HEK293 (cell line): ENCODE measurements around the gene PHKG1.

Experiments used
- CTCF ChIA-PET: fragments of 350-600 bp; formaldehyde crosslinking; extraction: SDS; loops from one replicate; lab custom pipeline; 2021; ENCODE audit warnings: antibody characterized with exemption; lab: Yijun Ruan, JAX
- POLR2A ChIA-PET: fragments of 300-600 bp; formaldehyde crosslinking; extraction: SDS; loops from one replicate; lab custom pipeline; 2020; ENCODE audit warnings: antibody characterized with exemption, inconsistent platforms; lab: Yijun Ruan, JAX
- H3K27ac ChIP-seq: fragments of 200-500 bp; sonication (Bioruptor generic); 2 replicates; pipeline ENCODE4 v1.5.1; 2014; ENCODE audit warnings: low read depth, low read length, control low read depth, inconsistent platforms; ENCODE audit errors: extremely low read depth
- H3K36me3 ChIP-seq, 2 experiments: fragments of 200-500 bp in 1 of 2; sonication (Bioruptor generic) in 1 of 2; 1 replicate in 1 of 2; 2 replicates in 1 of 2; pipeline ENCODE4 v1.5.1; 2014 to 2017; ENCODE audit warnings: inconsistent platforms in 2 of 2, low read length in 2 of 2; ENCODE audit not compliant: control insufficient read depth in 2 of 2, insufficient read depth in 1 of 2
- H3K4me1 ChIP-seq: fragments of 200-500 bp; sonication (Bioruptor generic); 2 replicates; pipeline ENCODE4 v1.5.1; 2014; ENCODE audit warnings: mild to moderate bottlenecking, low read length, inconsistent platforms; ENCODE audit not compliant: control insufficient read depth, insufficient read depth
- H3K4me3 ChIP-seq: 2 replicates; pipeline ENCODE4 v1.5.1; 2011; ENCODE audit warnings: low read depth, mild to moderate bottlenecking, control low read depth, low read length, moderate library complexity
- H3K9me3 ChIP-seq: fragments of 200-500 bp; sonication (Bioruptor generic); 2 replicates; pipeline ENCODE4 v1.5.1; 2014; ENCODE audit warnings: low read depth, low read length, inconsistent platforms; ENCODE audit not compliant: control insufficient read depth, insufficient read depth
- GLIS1 ChIP-seq: fragments of 450-650 bp; formaldehyde crosslinking; IDR thresholded peaks from 2 replicates; pipeline ENCODE4 v1.5.1; 2016; ENCODE audit warnings: missing biosample characterization, missing genetic modification characterization
- IKZF3 ChIP-seq: fragments of 450-650 bp; IDR thresholded peaks from 2 replicates; pipeline ENCODE4 v1.5.0; 2018; ENCODE audit warnings: missing biosample characterization, mild to moderate bottlenecking, missing genetic modification characterization, moderate library complexity
- KLF10 ChIP-seq: fragments of 450-650 bp; IDR thresholded peaks from 2 replicates; pipeline ENCODE4 v1.5.1; 2018; ENCODE audit warnings: missing biosample characterization, mild to moderate bottlenecking, missing genetic modification characterization
- KLF9 ChIP-seq: fragments of 450-650 bp; formaldehyde crosslinking; IDR thresholded peaks from 2 replicates; pipeline ENCODE4 v1.5.1; 2016; ENCODE audit warnings: missing biosample characterization, missing genetic modification characterization, low read depth
- PBX3 ChIP-seq: sonication (generic); formaldehyde crosslinking; IDR thresholded peaks from 2 replicates; pipeline ENCODE4 v1.8.1; 2022; ENCODE audit warnings: mild to moderate bottlenecking, moderate library complexity, missing genetic modification reagents
- RBAK ChIP-seq: fragments of 450-650 bp; formaldehyde crosslinking; IDR thresholded peaks from 2 replicates; pipeline ENCODE4 v1.5.1; 2016; ENCODE audit warnings: missing biosample characterization, missing genetic modification characterization
- SP2 ChIP-seq: fragments of 450-650 bp; formaldehyde crosslinking; IDR thresholded peaks from 2 replicates; pipeline ENCODE4 v1.5.1; 2016; ENCODE audit warnings: missing biosample characterization, missing genetic modification characterization
- SP3 ChIP-seq: fragments of 450-650 bp; formaldehyde crosslinking; IDR thresholded peaks from 2 replicates; pipeline ENCODE4 v1.5.1; 2016; ENCODE audit warnings: missing biosample characterization, missing genetic modification characterization
- TRIM28 ChIP-seq: IDR thresholded peaks from 2 replicates; pipeline ENCODE4 v1.6.1; 2011; ENCODE audit warnings: low read length, control low read depth, borderline replicate concordance
- YY1 ChIP-seq: fragments of 450-650 bp; formaldehyde crosslinking; IDR thresholded peaks from 2 replicates; pipeline ENCODE4 v1.5.1; 2018; ENCODE audit warnings: missing biosample characterization, missing genetic modification characterization
- ZBTB17 ChIP-seq: fragments of 450-650 bp; formaldehyde crosslinking; IDR thresholded peaks from 2 replicates; pipeline ENCODE4 v1.5.1; 2016; ENCODE audit warnings: missing biosample characterization, missing genetic modification characterization
- ZBTB20 ChIP-seq: fragments of 450-650 bp; formaldehyde crosslinking; IDR thresholded peaks from 2 replicates; pipeline ENCODE4 v1.5.1; 2016; ENCODE audit warnings: missing biosample characterization, missing genetic modification characterization
- ZBTB8A ChIP-seq: fragments of 450-650 bp; formaldehyde crosslinking; IDR thresholded peaks from 2 replicates; pipeline ENCODE4 v1.5.1; 2016; ENCODE audit warnings: missing biosample characterization, missing genetic modification characterization
- ZEB2 ChIP-seq: fragments of 450-650 bp; formaldehyde crosslinking; IDR thresholded peaks from 2 replicates; pipeline ENCODE4 v1.5.1; 2016; ENCODE audit warnings: missing biosample characterization, missing genetic modification characterization
- ZFHX2 ChIP-seq: fragments of 450-650 bp; formaldehyde crosslinking; conservative IDR thresholded peaks from 2 replicates; pipeline ENCODE4 v1.5.1; 2016; ENCODE audit warnings: missing biosample characterization, missing genetic modification characterization
- ZIC2 ChIP-seq: fragments of 450-650 bp; formaldehyde crosslinking; IDR thresholded peaks from 2 replicates; pipeline ENCODE4 v1.5.1; 2016; ENCODE audit warnings: missing biosample characterization, missing genetic modification characterization
- ZNF2 ChIP-seq: fragments of 450-650 bp; formaldehyde crosslinking; IDR thresholded peaks from 2 replicates; pipeline ENCODE4 v1.5.1; 2016; ENCODE audit warnings: missing biosample characterization, missing genetic modification characterization
- ZNF335 ChIP-seq: fragments of 450-650 bp; formaldehyde crosslinking; conservative IDR thresholded peaks from 2 replicates; pipeline ENCODE4 v1.5.1; 2016; ENCODE audit warnings: missing biosample characterization, missing genetic modification characterization
- ZNF354C ChIP-seq: fragments of 450-650 bp; formaldehyde crosslinking; IDR thresholded peaks from 2 replicates; pipeline ENCODE4 v1.5.1; 2016; ENCODE audit warnings: missing biosample characterization, missing genetic modification characterization, low read depth, borderline replicate concordance
- ZNF423 ChIP-seq: fragments of 450-650 bp; formaldehyde crosslinking; IDR thresholded peaks from 2 replicates; pipeline ENCODE4 v1.5.1; 2016; ENCODE audit warnings: missing biosample characterization, missing genetic modification characterization
- ZNF514 ChIP-seq: fragments of 450-650 bp; formaldehyde crosslinking; IDR thresholded peaks from 2 replicates; pipeline ENCODE4 v1.5.1; 2016; ENCODE audit warnings: missing biosample characterization, missing genetic modification characterization
- ZNF558 ChIP-seq: fragments of 450-650 bp; formaldehyde crosslinking; IDR thresholded peaks from 2 replicates; pipeline ENCODE4 v1.5.1; 2016; ENCODE audit warnings: missing biosample characterization, missing genetic modification characterization
- ZNF580 ChIP-seq: fragments of 450-650 bp; formaldehyde crosslinking; IDR thresholded peaks from 2 replicates; pipeline ENCODE4 v1.5.1; 2016; ENCODE audit warnings: missing biosample characterization, missing genetic modification characterization
- ZNF629 ChIP-seq: fragments of 450-650 bp; formaldehyde crosslinking; IDR thresholded peaks from 2 replicates; pipeline ENCODE4 v1.5.1; 2017; ENCODE audit warnings: missing biosample characterization, missing genetic modification characterization
- ZNF837 ChIP-seq: fragments of 450-650 bp; formaldehyde crosslinking; IDR thresholded peaks from 2 replicates; pipeline ENCODE4 v1.5.1; 2016; ENCODE audit warnings: missing biosample characterization, missing genetic modification characterization
- ZNF843 ChIP-seq: fragments of 450-650 bp; formaldehyde crosslinking; IDR thresholded peaks from 2 replicates; pipeline ENCODE4 v1.5.1; 2016; ENCODE audit warnings: missing biosample characterization, missing genetic modification characterization
- ZSCAN30 ChIP-seq: fragments of 450-650 bp; IDR thresholded peaks from 2 replicates; pipeline ENCODE4 v1.5.1; 2018; ENCODE audit warnings: missing biosample characterization, mild to moderate bottlenecking, missing genetic modification characterization, moderate library complexity
- TF ChIP-seq, protein P1 (sequence below): fragments of 450-650 bp; formaldehyde crosslinking; IDR thresholded peaks from 2 replicates; pipeline ENCODE4 v1.5.1; 2016; ENCODE audit warnings: missing biosample characterization, missing genetic modification characterization
- TF ChIP-seq, protein P2 (sequence below): fragments of 450-650 bp; formaldehyde crosslinking; IDR thresholded peaks from 2 replicates; pipeline ENCODE4 v1.5.1; 2016; ENCODE audit warnings: missing biosample characterization, missing genetic modification characterization
- TF ChIP-seq, protein P3 (sequence below): fragments of 450-650 bp; formaldehyde crosslinking; IDR thresholded peaks from 2 replicates; pipeline ENCODE4 v1.5.1; 2016; ENCODE audit warnings: missing biosample characterization, missing genetic modification characterization

Gene PHKG1

DNA sequence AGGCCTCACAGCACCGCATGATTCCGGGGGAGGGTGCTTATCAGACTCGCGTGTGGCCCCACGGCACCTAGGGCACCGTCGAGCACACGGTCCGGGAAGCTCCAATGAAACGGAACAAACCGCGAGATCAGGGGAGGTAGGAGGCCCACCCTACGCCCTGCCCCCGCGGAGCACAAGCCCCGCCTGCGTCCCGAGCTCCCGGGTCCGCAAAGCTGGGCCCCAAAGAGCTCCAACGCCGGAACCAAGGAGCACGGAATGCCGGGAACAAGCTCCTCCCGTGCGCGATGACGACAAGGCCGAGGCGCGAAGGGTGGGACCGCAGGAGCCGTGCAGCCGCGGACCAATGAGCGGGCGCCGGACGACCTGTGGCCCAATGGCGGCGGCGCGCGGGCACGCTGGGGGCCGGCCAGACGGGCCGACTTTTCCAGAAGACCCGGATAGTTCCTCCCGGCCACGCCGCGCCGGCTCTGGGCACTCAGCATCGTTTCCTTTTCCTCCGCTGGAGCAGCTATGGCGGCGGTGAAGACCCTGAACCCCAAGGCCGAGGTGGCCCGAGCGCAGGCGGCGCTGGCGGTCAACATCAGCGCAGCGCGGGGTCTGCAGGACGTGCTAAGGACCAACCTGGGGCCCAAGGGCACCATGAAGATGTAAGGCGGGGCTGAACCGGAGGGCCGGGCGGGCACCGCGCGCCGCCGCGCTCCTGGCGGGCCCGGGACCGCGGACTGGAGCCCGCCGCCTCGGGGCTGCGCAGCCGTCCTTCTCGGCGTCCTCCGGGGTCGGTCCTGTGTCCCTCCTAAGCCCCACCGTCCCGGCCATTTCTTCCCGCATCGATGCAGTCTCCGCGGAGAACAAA lies 41.2 kb downstream of the PHKG1 start, which contains the start of the genes CCT6A and PSPH:
TSS of gene CCT6A (plus strand) at position 427 of the 853 bp plus-strand sequence. CDS start at position 511, 84 bp downstream.
TSS of gene PSPH (minus strand) at position 106 of the 853 bp plus-strand sequence. CDS start 30,232 bp downstream, outside the sequence.
- peaks cover 15% of the 10 kb centered on the region for H3K4me1 ChIP-seq
- ChIA-PET POLR2A (interaction anchor here (0.5 to 2.5 kb wide), 28 partner anchors 8 to 1293 kb away, joined by 3 to 78 read pairs (median 5); partner anchors contain the start of genes CHCHD2, NIPSNAP2, SEC61G and SUMF2), CTCF (interaction anchor here (0.7 to 1.6 kb wide), 5 partner anchors 23 to 410 kb away, joined by 3 to 6 read pairs (median 3); no protein-coding TSS in a partner anchor)
- TF ChIP-seq ZNF354C (tag by site-specific recombination), result no peak
- peak; percentile 87 for TF ChIP-seq SP3 (tag by site-specific recombination)
- peak; percentile 82; the same call in 1 of the 2 replicates for TF ChIP-seq ZNF423
- TF ChIP-seq ZFHX2 (tag by site-specific recombination), result peak; percentile 79
- TF ChIP-seq, protein P1, sequence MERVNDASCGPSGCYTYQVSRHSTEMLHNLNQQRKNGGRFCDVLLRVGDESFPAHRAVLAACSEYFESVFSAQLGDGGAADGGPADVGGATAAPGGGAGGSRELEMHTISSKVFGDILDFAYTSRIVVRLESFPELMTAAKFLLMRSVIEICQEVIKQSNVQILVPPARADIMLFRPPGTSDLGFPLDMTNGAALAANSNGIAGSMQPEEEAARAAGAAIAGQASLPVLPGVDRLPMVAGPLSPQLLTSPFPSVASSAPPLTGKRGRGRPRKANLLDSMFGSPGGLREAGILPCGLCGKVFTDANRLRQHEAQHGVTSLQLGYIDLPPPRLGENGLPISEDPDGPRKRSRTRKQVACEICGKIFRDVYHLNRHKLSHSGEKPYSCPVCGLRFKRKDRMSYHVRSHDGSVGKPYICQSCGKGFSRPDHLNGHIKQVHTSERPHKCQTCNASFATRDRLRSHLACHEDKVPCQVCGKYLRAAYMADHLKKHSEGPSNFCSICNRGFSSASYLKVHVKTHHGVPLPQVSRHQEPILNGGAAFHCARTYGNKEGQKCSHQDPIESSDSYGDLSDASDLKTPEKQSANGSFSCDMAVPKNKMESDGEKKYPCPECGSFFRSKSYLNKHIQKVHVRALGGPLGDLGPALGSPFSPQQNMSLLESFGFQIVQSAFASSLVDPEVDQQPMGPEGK (tag by site-specific recombination), result peak; percentile 88
- TF ChIP-seq, protein P2, sequence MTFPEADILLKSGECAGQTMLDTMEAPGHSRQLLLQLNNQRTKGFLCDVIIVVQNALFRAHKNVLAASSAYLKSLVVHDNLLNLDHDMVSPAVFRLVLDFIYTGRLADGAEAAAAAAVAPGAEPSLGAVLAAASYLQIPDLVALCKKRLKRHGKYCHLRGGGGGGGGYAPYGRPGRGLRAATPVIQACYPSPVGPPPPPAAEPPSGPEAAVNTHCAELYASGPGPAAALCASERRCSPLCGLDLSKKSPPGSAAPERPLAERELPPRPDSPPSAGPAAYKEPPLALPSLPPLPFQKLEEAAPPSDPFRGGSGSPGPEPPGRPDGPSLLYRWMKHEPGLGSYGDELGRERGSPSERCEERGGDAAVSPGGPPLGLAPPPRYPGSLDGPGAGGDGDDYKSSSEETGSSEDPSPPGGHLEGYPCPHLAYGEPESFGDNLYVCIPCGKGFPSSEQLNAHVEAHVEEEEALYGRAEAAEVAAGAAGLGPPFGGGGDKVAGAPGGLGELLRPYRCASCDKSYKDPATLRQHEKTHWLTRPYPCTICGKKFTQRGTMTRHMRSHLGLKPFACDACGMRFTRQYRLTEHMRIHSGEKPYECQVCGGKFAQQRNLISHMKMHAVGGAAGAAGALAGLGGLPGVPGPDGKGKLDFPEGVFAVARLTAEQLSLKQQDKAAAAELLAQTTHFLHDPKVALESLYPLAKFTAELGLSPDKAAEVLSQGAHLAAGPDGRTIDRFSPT (tag by site-specific recombination), result 0 out of 2 replicates have a peak, but pooled peaks have one; percentile 15
- peak; percentile 77 for TF ChIP-seq ZIC2 (tag by site-specific recombination)
- TF ChIP-seq ZNF2 (tag by site-specific recombination), result peak; percentile 26
- TF ChIP-seq TRIM28, result no peak
- peak; percentile 24; the same call in 1 of the 2 replicates for TF ChIP-seq ZNF843 (tag by site-specific recombination)
- peak; percentile 67 for TF ChIP-seq YY1 (tag by site-specific recombination)
- peak; percentile 100 for TF ChIP-seq IKZF3 (tag by site-specific recombination)
- TF ChIP-seq ZNF335, result peak; percentile 71
- TF ChIP-seq ZBTB20, result peak; percentile 96
- TF ChIP-seq GLIS1 (tag by site-specific recombination), result peak; percentile 81
- no peak for TF ChIP-seq ZNF514
- TF ChIP-seq ZNF629 (tag by site-specific recombination), result peak; percentile 87
- peak; percentile 33; the same call in 1 of the 2 replicates for TF ChIP-seq ZBTB8A
- peak; percentile 78 for TF ChIP-seq ZEB2
- no peak for TF ChIP-seq KLF9 (tag by site-specific recombination)
- peak; percentile 91 for TF ChIP-seq SP2
- no peak for TF ChIP-seq ZSCAN30 (tag by site-specific recombination)
- TF ChIP-seq, protein P3, sequence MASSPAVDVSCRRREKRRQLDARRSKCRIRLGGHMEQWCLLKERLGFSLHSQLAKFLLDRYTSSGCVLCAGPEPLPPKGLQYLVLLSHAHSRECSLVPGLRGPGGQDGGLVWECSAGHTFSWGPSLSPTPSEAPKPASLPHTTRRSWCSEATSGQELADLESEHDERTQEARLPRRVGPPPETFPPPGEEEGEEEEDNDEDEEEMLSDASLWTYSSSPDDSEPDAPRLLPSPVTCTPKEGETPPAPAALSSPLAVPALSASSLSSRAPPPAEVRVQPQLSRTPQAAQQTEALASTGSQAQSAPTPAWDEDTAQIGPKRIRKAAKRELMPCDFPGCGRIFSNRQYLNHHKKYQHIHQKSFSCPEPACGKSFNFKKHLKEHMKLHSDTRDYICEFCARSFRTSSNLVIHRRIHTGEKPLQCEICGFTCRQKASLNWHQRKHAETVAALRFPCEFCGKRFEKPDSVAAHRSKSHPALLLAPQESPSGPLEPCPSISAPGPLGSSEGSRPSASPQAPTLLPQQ (tag by site-specific recombination), result peak; percentile 79
- peak; percentile 65 for TF ChIP-seq ZBTB17 (tag by site-specific recombination)
- peak; percentile 90 for TF ChIP-seq PBX3 (CRISPR knock-in tag)
- 0 out of 2 replicates have a peak, but pooled peaks have one; percentile 31 for TF ChIP-seq ZNF580 (tag by site-specific recombination)
- TF ChIP-seq ZNF837 (tag by site-specific recombination), result no peak
- TF ChIP-seq ZNF558, result no peak
- TF ChIP-seq KLF10 (tag by site-specific recombination), result no peak
- no peak for TF ChIP-seq RBAK (tag by site-specific recombination)

More for the DNA sequence above, 41.2 kb downstream of the PHKG1 start, which contains the start of the genes CCT6A and PSPH:
- H3K36me3 ChIP-seq, result peaks cover 31 to 41% of the 10 kb centered on the region in 2 experiments
- peak within 1 kb of the TSS; percentile 91 for H3K4me3 ChIP-seq
- no peaks in the 10 kb centered on the region for H3K9me3 ChIP-seq
- H3K27ac ChIP-seq, result peak within 1 kb of the TSS; percentile 94
